Neural progenitor cell (in vitro differentiated cells): Measurements from ENCODE around the gene VSIG1.

Experiments used
- EZH2 ChIP-seq: fragments of 200-600 bp; sonication (generic); IDR thresholded peaks from 2 replicates; pipeline ENCODE4 v1.6.1; 2017; ENCODE audit warnings: antibody characterized with exemption, mild to moderate bottlenecking, moderate library complexity
- EZH2phosphoT487 ChIP-seq: fragments of 200-600 bp; sonication (generic); IDR thresholded peaks from 2 replicates; pipeline ENCODE4 v1.6.1; 2017; ENCODE audit warnings: antibody characterized with exemption
- TF ChIP-seq, protein P1 (sequence below): fragments of 200-600 bp; sonication (generic); IDR thresholded peaks from 2 replicates; pipeline ENCODE4 v1.5.1; 2017; ENCODE audit warnings: antibody characterized with exemption, mild to moderate bottlenecking

DNA sequence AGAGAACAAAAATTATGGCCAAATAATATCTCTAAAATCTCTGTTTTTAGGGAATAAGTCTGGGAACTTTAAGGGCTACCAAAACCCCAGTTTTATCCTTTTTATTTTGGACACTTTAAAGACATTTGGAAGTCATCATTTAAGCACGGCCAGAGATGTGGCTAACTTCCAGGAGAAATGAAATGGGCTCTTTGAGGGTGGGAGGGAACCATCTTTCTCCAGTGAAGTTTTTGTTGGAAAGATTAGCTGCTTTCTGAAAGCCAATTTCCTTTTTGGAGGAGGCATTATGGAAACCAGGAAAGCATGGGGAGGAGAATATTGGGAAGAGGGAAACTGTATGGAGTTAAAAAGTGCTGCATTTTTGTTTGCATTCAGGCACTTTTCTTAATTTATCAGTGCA is 4.8 kb downstream of the VSIG1 start:
- TF ChIP-seq, protein P1, sequence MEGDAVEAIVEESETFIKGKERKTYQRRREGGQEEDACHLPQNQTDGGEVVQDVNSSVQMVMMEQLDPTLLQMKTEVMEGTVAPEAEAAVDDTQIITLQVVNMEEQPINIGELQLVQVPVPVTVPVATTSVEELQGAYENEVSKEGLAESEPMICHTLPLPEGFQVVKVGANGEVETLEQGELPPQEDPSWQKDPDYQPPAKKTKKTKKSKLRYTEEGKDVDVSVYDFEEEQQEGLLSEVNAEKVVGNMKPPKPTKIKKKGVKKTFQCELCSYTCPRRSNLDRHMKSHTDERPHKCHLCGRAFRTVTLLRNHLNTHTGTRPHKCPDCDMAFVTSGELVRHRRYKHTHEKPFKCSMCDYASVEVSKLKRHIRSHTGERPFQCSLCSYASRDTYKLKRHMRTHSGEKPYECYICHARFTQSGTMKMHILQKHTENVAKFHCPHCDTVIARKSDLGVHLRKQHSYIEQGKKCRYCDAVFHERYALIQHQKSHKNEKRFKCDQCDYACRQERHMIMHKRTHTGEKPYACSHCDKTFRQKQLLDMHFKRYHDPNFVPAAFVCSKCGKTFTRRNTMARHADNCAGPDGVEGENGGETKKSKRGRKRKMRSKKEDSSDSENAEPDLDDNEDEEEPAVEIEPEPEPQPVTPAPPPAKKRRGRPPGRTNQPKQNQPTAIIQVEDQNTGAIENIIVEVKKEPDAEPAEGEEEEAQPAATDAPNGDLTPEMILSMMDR: no peak
- TF ChIP-seq EZH2phosphoT487: no peak
- TF ChIP-seq EZH2: no peak
